HG03280 (cell line): Measurements from ENCODE around the gene COMMD4.

Source experiments
- ATAC-seq: cut with Tn5 transposase; IDR thresholded peaks from one replicate; pipeline ENCODE4 v1.9.1; 2021; ENCODE audit warnings: mild to moderate bottlenecking, moderate library complexity; ENCODE audit not compliant: unreplicated experiment

The COMMD4 gene

GRCh38 chr15:75355369-75355768 is 19.5 kb downstream of the COMMD4 start:
- ATAC-seq = no peak

GRCh38 chr15:75356006-75356405 is 20.1 kb downstream of the COMMD4 start:
- ATAC-seq = no peak

GRCh38 chr15:75356517-75356916 is 20.7 kb downstream of the COMMD4 start:
- ATAC-seq = no peak

GRCh38 chr15:75357976-75358673 is 22.3 kb downstream of the COMMD4 start:
- no peak for ATAC-seq

GRCh38 chr15:75358771-75359536 is 23.1 kb downstream of the COMMD4 start:
- no peak for ATAC-seq

GRCh38 chr15:75359537-75360250 is 23.8 kb downstream of the COMMD4 start:
- no peak for ATAC-seq

GRCh38 chr15:75360391-75360790 is 24.5 kb downstream of the COMMD4 start:
- no peak for ATAC-seq

- ATAC-seq = no peak
Measured at GRCh38 chr15:75360856-75361255, 25.0 kb downstream of the COMMD4 start.

- ATAC-seq = no peak
Measured at GRCh38 chr15:75361361-75361988, 25.6 kb downstream of the COMMD4 start.

- ATAC-seq = no peak
Measured at GRCh38 chr15:75361989-75362641, 26.3 kb downstream of the COMMD4 start.

- ATAC-seq = no peak
Measured at GRCh38 chr15:75362642-75363249, 26.9 kb downstream of the COMMD4 start.

- ATAC-seq = no peak
Measured at GRCh38 chr15:75363786-75364185, 27.9 kb downstream of the COMMD4 start.

GRCh38 chr15:75364881-75365280 is 29.0 kb downstream of the COMMD4 start:
- no peak for ATAC-seq

GRCh38 chr15:75366163-75366562 is 30.3 kb downstream of the COMMD4 start:
- ATAC-seq = no peak

GRCh38 chr15:75367006-75367405 is 31.1 kb downstream of the COMMD4 start:
- ATAC-seq = no peak

- ATAC-seq = no peak
Measured at GRCh38 chr15:75367406-75367912, 31.6 kb downstream of the COMMD4 start.

- ATAC-seq = peak; percentile 87
Measured at GRCh38 chr15:75367913-75368688, 32.2 kb downstream of the COMMD4 start, which contains the start of gene MAN2C1. TSS of gene MAN2C1 (minus strand) at chr15:75368607. CDS start at chr15:75368583, 24 bp downstream.

GRCh38 chr15:75368689-75369239 is 32.9 kb downstream of the COMMD4 start:
- no peak for ATAC-seq
